ENCODE measurements around the gene SLC26A4.
"Not testable (repeated sequence)": the region's sequence is repeated elsewhere in the genome, so short reads cannot be mapped to it uniquely, and the experiment has no call there.

The SLC26A4 gene

DNA sequence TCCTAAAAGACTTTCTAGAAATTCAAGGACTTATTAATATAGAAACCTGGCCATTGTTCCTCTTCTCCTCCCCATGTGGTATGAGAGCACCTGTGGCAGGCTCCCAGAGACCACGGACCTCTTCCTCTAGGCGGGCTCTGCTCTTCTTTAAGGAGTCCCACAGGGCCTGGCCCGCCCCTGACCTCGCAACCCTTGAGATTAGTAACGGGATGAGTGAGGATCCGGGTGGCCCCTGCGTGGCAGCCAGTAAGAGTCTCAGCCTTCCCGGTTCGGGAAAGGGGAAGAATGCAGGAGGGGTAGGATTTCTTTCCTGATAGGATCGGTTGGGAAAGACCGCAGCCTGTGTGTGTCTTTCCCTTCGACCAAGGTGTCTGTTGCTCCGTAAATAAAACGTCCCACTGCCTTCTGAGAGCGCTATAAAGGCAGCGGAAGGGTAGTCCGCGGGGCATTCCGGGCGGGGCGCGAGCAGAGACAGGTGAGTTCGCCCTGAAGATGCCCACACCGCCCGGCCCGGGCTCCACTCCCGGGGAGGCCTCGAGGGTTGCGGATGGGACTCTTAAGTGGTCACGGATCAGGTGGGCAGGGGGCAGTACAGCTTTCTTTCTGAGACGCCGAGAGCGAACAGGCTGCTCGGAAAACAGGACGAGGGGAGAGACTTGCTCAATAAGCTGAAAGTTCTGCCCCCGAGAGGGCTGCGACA lies at the start of gene SLC26A4:
Gene SLC26A4, plus strand, starts transcription at position 448 of the 700 bp plus-strand sequence. CDS start 814 bp downstream, outside the sequence.
- no peak for DNase-seq

DNA sequence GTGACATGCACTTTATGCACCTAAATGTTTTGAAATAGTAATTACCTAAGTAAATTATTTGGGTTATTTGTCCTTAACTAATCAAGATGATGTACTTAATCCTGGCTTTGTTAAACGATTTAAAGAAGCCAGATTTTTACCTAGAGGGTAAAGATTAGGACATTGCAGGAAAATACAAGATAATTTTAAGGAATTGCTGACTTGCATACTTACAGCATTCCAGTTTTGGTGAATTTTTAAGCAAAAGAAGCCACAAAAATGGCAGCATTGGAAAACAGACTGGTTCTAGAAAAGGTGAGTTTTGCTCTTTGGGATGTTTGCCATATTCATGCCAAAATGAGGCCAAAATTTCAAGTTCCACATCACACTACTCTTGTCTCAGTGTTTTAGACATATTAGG lies 47.2 kb upstream of the SLC26A4 start:
- no peak for DNase-seq

DNA sequence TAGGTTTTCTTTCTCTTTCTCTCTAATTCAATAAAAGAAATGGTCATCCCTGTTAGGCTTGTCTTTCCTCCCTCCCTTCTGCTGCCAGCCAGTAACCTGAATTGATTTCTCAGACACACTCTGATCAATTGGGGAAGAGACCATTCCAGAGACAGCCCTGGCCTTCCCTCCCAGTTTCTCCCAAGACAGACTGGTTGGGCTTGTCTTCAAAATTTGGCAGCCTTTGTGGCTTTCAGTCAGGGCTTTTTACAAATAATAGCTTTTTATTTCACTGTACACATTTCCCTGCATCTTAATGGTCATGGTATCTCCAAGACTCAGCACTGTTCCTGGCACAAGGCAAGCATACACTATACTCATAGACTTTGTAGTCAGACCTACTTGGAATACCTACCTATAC lies 46.7 kb upstream of the SLC26A4 start:
- DNase-seq = no peak

DNA sequence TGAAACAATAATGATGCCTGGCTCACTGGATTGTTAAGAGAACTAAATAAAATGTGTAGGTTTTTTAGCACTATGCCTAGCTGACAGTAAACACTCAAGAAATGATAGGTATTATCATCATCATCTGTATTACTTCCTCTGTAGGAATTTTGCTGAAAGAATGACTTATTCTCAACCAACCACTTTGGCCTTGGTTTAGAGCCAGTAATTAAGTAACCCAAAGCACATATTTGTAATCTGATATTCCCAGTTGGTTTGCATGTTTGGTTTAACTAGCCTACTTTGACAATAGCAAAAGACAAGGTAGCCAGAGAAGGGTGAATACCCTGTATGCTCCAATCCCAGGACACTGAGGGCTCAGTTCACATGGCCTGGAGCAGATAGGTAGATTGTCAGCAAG lies 46.2 kb upstream of the SLC26A4 start:
- DNase-seq = no peak

DNA sequence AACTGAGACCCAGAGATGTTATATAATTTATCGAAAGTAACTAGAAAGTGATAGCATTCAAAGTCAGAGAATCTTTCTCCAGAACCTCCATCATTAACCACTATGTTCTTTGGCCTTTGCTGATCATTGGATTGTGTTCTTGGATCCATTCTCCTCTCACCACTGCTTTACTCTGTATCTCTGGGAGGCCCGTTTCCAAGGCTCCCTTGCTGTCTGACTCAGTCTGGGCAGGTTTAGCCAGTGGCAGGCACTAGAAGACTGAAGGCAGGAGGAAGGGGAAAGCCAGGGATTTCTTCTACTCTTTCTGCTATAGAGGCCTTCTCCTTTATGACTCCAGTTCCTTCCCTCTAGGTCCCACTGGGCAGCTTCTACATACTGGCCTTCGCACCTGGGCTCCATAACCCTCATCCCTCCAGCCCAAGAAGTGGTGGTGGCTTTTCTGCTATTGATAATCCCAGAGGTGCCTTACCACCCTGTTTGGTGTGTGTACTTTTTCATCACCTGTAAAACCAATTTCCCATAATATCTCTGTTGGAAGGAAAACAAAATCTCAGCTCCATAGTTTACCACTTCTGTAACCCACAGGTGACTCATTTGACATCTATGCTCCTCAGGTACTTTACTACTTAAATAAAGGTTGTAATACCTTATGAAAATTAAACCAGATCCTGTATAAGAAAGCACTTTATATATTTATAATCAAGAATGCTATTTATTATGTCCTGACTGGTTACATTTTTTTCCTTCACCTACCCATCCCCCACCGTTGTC lies 44.5 kb upstream of the SLC26A4 start:
- DNase-seq = no peak

DNA sequence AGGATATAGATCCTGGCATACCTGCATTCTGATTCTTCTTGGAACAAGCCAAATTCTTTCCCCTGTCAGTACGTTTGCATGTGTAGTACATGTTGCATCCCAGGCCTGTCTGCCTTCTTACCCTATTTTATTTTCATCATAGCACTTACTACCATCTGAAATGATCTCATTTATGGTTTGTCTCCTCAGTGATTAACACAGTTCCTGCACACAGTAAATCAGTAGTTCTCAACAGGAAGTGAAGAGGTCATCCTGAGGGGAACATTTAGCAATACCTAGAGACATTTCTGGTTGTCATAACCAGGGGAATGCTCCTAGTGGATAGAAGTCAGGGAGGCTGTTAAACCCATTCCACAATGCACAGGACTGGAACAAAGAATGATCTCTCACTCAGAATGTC lies 38.2 kb upstream of the SLC26A4 start:
- DNase-seq = no peak

DNA sequence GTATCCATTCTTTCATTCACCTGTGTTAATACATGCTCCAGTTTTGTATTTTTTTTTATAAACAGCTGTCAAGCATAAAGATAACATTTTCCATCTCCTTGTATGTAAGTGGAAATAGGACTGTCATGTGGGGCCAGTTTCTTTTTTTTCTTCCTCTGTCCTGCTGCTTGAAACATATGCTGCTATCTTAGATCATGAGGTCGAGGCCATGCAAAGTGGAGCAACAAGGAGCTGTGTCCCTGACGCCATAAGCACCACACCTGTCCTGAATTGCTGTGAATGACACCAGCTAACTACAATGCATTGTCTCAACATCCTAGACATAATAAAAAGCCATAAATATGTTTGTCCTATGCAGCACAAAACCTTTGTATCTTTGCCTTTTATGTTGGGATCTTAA lies 37.7 kb upstream of the SLC26A4 start:
- no peak for DNase-seq

DNA sequence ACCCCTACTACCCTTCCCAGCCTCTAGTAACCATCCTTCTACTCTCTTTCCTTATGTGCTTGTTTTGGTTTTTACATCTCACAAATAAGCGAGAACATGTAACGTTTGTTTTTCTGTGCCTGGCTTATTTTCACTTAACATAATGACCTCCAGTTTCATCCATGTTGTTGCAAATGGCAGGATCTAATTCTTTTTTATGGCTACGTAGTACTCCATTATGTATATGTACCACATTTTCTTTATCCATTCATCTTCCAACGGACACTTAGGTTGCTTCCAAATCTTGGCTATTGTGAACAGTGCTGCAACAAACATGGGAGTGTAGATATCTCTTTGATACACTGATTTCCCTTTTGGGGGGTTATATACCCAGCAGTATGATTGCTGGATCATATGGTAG lies 33.6 kb upstream of the SLC26A4 start:
- DNase-seq = no peak

DNA sequence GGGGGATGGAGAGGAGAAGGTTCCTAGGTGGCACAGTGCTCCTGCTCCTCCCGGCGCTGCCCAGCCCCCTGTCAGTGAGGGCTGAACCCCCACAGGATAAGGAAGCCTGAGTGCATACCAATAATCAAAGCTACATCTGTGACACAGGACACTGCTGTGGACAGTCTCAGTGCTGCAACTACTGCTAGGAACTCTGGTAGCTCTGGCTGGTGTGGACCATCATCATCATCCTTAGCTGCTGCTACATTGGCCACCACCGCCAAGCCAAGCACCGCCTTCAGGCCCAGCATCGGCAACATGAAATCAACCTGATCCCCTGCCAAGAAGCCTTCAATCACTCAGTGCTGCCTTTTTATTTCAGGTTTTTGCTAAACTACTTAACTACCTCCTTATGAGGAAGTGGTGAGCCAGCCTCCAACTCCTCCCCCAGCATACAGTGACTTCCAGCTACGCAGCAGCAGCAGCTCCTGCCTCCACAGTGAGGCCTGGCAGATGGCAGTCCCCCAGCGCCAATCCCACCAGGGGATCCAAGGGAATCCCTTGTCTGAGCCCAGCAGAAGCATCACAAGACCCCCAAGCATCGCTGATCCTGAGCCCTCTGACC lies 32.1 kb upstream of the SLC26A4 start:
- no peak for DNase-seq

DNA sequence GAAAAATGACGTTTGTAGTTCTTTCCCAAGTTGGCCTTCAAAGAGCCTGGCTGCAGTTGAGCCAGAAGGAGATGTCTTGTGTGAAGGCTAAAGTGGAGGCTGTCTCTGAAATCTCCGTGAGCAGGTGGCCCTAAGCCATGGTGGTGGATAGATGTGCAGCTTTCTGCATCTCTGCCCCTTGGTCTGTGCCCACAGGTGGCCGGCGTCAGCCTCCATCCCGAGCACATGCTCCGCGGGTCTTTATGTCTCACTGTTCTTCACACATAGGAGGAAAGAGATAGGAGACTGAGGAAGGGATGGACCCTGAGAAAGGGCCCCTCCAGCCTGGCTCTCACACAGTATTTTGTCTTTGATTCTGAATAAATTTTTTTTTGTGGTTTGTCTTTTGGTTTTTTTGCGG lies 30.3 kb upstream of the SLC26A4 start:
- no peak for DNase-seq

DNA sequence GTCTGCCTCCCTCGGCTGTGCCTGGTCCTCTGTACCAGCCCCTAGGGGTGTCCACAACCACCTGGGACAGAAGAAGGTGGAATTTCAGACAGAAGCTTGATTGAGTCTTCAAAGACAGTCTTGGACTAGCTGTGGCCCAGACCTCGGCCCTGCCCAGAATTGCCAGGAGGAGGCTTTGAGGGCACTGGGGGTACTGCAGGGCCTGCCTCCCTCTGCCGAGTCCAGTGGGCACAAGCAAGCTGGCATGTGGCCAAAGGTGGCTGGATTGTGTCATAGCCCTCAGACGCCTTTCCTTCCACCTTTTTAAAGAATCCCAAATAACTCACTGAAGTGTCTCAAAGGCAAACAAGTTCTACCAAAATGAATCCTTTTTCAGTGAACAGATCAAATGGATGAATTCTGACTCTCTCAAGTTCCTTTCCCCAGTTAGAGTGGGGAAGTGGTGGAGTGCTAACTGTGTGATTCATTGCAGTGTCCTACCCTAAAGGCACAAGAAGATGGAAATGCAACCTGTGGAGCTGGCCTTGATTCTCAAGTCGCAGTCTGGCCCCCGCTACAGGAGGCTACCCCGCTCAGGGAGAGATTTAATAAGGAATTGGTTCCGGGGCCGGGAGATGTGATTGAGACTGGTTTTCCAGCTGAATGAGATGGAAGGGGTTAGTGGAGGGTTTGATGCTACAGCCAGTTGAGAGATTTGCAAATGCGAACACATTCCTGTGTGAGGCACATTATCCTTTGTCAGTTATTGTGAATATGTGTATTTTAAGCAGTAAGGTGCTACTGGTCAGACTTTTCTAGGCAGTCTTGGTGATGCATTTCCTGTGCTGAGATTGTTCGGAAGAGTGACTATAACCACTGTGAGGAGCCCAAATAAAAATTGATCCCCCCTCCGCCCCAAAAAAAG lies 28.8 kb upstream of the SLC26A4 start:
- no peak for DNase-seq

DNA sequence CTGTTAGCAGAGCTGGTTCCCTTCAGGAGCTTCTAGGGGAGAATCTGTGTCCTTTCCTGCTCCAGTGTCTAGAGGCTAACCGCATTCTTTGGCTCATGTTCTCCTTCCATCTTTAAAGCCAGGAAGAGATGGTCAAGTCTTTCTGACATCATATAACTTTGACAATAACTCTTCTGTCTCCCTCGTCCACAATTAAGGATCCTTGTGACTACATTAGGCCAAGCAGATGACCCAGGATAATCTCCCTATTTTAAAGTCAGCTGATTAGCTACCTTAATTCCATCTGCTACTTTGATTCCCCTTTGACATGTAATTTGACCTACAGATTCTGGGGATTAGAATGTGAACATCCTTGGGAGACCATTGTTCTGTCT lies 28.1 kb upstream of the SLC26A4 start:
- DNase-seq = no peak

DNA sequence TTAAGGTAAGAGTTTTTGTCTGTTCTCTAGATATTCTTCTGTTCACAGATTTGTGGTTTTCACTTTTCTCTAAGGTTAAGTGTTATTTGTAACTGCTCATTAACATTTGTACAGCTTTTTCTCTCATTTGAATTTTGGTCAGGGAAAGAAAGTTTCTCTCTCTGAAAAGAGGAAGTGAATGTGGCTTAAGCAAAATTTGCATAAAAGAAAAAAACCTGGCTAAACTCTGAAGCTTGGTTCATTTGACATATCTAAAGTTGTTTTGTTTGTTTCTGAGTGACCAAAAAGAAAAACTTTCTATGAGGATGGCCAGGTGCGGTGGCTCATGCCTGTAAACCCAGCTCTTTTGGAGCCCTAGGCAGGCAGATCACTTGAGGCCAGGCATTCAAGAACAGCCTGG lies 22.0 kb upstream of the SLC26A4 start:
- no peak for DNase-seq

DNA sequence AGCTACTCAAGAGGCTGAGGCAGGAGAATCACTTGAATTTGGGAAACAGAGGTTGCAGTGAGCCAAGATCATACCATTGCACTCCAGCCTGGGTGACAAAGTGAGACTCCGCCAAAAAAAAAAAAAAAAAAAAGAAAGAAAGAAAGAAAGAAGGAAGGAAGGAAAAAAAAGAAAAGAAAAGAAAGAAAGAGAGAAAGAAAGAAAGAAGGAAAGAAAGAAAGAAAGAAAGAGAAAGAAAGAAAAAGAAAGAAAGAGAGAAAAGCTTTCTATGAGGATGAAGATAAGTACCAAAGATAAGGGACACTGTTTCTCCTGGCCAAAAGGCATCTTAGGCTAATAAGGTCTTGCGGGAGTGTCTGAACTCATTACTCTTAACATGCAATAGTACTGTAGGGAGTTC lies 21.6 kb upstream of the SLC26A4 start:
- DNase-seq = not testable (repeated sequence)

DNA sequence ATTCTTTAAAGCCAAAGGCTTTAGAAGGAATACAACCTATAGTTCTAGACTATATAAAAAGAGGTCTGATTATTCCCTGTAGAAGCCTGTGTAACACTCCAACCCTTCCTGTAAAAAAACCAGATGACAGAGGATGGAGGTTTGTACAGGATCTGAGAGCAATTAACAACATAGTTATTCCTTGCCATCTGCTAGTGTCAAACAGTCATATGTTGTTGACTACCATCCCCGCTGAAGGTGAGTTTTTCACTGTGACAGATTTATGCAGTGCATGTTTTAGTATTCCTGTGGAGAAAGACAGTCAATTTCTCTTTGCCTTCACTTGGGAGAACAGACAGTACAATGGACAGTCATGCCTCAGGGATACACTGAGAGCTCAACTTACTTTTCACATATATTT lies 19.0 kb upstream of the SLC26A4 start:
- peak in 1 of 3 experiments; percentile 26 for DNase-seq

DNA sequence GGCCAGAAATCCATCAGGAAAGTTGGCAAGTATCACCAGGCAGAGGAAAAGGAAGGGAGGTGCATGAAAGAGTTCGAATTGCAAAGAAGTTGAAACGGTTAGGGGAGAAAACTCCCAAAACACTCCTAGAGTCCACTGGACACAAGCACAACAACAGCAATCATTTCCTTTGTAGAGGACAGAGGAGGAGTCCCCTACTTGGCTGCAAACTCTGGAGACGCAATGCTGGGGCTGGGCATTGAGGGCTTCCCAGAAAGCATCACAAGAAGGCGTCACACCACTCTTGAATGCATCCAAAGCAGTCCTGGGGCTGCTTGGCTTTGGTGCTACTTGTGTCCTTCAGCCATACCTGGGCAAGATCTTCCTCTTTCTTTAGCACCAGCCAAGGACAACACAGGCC lies 18.1 kb upstream of the SLC26A4 start:
- DNase-seq = no peak

DNA sequence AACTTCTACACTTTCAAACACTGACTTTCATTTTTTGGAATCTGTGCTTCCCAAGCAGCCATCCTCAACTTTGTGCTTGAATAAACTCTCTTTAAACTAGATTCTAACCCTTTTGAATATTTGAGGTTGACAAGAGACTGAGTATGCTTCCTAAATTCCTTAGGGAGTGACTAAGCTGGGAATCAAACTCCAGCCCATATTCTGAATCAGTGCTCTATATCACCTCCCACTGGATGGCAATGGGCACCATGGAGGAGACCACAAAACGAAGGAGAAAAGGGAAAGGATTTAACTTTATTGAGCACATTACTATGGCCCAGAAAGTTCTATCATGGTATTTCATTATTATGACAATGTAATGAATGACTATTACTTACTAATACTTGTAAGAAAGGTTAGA lies 17.2 kb upstream of the SLC26A4 start:
- no peak for DNase-seq

DNA sequence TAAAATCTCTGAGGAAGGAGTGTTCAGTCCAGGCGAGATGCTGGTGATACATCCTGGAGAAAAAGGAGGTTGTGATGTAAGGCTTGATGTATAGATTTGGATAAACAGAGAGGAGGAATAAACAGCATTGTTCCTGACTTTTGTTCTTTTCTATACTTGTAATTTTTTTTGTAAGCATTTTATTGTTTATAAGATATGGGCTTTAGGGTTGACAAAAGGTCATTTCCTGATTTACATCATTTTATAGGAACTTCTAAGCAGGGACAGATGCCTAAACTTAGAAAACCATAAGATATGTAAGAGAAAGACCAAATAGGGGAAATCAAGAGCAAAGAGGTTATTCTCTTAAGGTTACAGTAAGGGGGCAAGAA lies 16.7 kb upstream of the SLC26A4 start:
- no peak for DNase-seq

DNA sequence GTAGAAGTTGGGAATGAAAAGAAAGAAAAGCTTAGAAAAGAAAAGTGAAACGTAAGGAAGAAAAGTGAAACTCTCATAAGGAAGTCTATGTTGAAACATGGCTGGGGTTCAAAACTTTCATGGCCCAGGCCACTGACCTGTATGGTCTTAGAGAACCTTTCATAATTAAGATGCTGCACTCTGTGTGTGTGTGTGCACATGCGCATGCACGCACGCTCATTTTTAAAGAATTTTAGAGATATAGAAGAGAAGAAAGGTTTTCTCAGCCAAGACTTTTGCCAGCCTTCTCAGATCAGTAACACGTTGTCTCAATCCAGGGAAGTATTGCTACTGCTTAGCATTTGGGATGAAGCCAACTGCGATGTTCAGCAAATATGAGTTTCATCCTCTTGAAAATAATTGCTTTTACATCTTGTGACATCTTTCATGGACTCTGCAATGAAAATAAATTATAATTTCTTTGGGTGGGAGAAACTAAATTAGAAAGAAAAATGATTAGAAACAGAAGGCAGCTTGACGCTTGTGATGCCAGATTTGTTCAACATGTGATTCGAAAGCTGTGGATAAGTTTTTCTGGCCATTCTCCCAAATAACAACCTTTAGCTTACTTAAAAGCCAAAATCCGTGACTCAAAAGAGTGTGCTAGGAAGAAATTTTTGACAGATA lies 16.2 kb upstream of the SLC26A4 start:
- DNase-seq = no peak

DNA sequence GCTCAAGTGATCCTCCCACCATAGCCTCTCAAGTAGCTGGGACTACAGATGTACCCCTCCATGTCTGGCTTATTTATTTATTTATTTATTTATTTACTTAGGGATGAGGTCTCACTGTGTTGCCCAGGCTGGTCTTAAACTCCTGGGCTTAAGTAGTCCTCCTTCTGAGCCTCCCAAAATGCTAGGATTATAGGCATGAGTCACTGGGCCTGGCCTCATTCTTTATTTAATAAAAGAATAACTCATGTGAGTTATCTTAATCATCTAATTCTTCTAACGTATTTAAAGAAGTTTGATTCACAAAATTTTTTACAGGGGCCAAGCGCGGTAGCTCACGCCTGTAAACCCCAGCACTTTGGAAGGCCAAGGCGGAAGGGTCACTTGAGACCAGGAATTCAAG lies 8.0 kb upstream of the SLC26A4 start:
- DNase-seq = no peak

DNA sequence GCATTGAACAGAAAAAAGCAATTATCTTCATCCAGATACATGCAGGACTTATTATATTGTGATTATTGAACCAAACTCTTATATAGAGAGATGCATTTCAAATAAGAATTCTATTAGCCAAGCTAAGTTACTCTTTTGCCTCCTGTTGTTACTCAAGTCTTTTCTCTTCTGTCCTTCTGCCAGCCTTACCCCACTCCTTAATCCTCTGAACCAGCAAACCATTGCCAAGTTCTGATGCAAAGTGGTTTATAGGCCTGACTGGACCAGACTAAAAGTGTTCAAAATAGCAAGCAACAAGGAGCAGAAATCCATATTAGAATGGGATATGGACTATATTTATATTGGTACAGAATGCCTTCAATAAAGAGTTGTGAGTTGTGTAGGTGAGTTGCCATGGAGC lies 2.2 kb upstream of the SLC26A4 start:
- DNase-seq = no peak

DNA sequence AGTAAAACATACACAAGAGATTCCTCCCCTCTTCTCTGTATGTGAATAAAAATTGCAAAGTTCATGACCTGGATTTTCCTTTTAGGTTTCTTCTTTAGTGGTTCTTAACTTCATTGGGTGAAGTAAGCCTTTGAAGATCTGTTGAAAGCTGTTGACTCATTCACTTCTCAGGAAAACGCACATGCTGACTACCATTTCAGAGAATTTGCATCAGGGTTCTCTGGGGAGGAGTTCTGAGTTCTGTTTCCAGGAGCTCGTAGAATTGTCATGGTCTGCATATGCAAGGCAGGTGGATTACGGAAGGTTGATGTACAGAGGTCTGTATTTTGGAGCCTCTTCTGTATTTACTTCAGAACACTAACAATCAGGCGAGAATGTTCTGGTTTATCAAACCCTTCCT lies 962 bp upstream of the SLC26A4 start:
- no peak for DNase-seq
